GM12873 (cell line): ENCODE data around the gene MAP2.

ENCODE experiments used
- TF ChIP-seq, protein P1 (sequence below): IDR thresholded peaks from 2 replicates; pipeline ENCODE4 v1.5.1; 2012; ENCODE audit warnings: low read depth, mild to moderate bottlenecking, moderate library complexity, low read length, control low read depth; ENCODE audit not compliant: insufficient read depth; ENCODE audit errors: missing control alignments

Gene MAP2

DNA sequence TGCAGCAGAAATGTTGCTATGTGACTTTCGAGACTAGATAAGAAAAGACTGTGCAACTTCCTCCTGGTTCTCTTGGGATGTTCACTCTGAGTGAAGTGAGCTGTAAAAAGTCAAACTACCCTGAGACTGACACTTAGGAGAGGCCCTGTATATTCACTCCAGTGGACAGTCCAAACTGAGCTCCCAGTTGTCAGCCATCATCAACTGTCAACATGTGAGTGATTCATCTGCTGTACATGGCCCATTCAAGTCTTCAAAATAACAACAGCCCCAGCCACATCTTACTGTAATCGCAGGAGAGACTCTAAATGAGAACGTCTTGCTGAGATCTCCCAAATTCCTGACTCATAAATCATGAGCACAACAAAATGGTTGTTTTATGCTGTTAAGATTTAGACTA, 339.3 kb downstream of the MAP2 start:
- TF ChIP-seq, protein P1, sequence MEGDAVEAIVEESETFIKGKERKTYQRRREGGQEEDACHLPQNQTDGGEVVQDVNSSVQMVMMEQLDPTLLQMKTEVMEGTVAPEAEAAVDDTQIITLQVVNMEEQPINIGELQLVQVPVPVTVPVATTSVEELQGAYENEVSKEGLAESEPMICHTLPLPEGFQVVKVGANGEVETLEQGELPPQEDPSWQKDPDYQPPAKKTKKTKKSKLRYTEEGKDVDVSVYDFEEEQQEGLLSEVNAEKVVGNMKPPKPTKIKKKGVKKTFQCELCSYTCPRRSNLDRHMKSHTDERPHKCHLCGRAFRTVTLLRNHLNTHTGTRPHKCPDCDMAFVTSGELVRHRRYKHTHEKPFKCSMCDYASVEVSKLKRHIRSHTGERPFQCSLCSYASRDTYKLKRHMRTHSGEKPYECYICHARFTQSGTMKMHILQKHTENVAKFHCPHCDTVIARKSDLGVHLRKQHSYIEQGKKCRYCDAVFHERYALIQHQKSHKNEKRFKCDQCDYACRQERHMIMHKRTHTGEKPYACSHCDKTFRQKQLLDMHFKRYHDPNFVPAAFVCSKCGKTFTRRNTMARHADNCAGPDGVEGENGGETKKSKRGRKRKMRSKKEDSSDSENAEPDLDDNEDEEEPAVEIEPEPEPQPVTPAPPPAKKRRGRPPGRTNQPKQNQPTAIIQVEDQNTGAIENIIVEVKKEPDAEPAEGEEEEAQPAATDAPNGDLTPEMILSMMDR = no peak

DNA sequence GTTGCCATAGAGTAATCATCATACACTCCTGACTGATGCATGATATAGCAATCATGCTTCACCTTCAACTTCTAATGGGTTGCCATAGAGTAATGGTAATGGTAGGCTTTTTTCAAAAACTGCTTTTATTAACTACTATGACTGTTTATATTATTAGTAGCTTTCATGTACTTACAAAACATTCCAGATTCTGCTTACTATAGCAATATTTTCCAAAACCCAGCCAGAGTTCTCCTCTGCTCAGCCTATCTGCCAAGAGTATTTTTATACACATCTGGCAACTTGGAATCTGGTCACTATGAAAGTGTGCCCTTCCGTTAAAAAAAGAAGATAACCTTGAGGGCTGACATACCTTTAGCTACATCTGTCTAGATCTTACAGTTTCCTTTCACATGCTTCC, 342.8 kb downstream of the MAP2 start:
- TF ChIP-seq, protein P1 = no peak

DNA sequence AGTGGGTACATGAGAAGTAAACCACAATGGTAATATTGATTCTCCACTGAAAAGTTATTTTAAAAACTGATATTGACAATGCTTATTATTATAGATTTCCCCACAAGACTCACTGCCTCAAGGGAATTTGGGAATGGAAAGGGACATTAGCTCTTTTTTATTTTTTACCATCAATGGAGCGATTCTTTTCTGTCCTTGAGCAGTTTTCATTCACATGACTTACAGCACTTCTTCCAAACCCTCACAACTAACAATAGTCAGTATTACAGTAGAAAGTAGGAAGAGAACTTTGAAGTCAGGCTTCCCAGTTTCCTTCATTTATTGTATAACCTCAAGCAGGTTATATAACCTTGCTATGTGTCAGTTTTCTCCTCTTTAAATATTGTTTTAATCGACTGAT, 343.5 kb downstream of the MAP2 start:
- TF ChIP-seq, protein P1 = no peak

DNA sequence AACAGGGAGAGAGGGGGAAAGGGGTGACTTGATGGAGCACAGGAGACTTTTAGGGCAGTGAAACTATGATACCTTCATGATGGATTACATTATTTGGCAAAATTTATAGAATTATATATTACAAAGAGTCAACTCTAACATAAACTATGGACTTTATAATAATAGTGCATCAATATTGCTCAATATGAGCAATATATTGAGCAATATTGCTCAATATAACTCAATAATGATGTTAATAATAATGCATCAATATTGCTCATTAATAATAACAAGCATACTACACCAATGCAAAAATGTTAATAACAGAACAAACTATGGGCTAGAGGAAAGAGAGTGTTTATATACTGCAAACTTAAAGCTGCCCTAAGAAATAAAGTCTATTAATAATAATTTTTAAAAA, 344.7 kb downstream of the MAP2 start:
- TF ChIP-seq, protein P1 = no peak

DNA sequence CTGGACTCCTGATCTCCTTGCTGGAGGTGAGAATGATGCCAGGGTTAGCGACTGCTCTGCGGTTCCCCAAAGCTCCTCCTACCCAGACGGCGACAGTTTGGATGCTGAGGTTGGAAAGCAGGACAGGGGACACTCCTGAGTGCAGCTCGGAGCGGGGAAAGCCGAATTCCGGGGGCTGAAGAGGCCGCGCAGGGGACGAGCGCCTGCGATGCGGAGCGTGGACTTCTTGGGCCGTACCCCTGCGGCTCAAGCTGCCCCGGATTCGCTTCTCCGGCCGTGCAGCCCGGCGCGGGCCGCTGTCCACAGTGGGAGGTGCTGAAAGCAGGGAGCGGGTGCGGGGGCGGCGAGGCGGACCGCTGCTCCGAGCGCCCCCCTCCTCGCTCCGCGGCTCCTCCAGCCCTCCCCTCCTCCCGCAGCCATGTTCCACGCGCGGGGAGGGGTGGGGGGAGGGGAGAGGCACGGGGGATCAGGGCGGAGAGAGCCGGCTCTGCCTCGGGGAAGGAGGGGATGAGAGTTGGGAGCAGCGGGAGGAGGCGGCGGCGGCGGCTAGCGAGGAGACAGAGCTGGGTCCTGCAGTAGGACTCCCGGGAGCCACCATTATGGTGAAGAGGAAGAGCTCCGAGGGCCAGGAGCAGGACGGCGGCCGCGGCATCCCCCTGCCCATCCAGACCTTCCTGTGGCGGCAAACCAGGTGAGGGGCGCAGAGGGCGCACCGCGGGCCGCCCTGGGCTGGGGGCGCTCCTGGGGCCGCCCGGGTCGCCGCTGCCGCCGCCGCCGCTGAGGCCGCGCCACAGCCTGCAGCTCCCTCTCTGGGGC, 347.8 kb downstream of the MAP2 start, which contains the start of gene UNC80:
TSS of gene UNC80 (plus strand) at position 359 of the 816 bp plus-strand sequence. CDS start at position 600, 241 bp downstream.
- TF ChIP-seq, protein P1 = no peak

DNA sequence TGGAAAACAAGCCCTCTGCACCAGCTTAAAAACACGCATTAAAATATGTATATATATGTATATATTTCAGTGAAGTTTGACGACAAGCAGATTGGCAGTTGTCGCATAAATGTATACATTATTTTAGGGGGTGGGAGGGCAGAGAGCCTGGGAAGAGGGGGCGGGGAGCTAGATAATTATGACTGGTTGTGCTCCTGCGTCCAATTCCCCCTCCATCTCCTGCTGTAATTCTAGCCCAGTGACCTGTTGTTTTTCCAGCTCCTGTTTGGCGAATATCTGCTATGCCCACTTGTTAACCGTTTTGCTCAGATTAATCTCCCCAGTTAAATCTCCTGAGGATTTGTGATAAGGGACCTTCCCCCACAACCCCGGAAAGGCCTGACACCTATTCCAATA, 348.4 kb downstream of the MAP2 start:
- TF ChIP-seq, protein P1 = no peak

DNA sequence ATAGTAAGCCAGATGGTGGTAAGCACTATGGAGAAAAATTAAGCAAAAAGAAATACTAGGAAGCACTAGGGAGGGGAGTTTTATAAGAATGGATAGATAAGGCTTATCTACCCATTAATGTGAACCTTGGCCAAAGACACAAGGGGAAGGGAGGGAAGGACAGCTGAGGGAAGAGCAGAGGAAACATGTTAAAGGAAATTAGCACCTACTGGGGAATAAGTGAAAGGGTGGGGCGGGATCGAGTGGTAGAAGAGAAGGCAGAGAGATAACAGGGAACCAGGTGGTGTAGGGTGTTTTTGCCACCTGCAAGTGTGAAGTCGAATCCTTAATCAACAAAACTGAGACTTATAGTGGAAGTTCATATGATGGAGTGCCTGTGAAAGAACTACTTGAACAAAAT, 349.5 kb downstream of the MAP2 start:
- TF ChIP-seq, protein P1 = no peak
